HPDE6-E6E7 (cell line): ENCODE measurements around the gene CEBPZ.
A peak's percentile ranks its signal among the peaks of the same experiment; 100 is the strongest.
"Not testable (repeated sequence)": the region's sequence is repeated elsewhere in the genome, so short reads cannot be mapped to it uniquely, and the experiment has no call there.

ENCODE experiments used
- DNase-seq: peaks from one replicate; pipeline ENCODE4 v3.0.0; 2011; ENCODE audit warnings: missing footprints; ENCODE audit errors: extremely low spot score

Gene CEBPZ, protein sequence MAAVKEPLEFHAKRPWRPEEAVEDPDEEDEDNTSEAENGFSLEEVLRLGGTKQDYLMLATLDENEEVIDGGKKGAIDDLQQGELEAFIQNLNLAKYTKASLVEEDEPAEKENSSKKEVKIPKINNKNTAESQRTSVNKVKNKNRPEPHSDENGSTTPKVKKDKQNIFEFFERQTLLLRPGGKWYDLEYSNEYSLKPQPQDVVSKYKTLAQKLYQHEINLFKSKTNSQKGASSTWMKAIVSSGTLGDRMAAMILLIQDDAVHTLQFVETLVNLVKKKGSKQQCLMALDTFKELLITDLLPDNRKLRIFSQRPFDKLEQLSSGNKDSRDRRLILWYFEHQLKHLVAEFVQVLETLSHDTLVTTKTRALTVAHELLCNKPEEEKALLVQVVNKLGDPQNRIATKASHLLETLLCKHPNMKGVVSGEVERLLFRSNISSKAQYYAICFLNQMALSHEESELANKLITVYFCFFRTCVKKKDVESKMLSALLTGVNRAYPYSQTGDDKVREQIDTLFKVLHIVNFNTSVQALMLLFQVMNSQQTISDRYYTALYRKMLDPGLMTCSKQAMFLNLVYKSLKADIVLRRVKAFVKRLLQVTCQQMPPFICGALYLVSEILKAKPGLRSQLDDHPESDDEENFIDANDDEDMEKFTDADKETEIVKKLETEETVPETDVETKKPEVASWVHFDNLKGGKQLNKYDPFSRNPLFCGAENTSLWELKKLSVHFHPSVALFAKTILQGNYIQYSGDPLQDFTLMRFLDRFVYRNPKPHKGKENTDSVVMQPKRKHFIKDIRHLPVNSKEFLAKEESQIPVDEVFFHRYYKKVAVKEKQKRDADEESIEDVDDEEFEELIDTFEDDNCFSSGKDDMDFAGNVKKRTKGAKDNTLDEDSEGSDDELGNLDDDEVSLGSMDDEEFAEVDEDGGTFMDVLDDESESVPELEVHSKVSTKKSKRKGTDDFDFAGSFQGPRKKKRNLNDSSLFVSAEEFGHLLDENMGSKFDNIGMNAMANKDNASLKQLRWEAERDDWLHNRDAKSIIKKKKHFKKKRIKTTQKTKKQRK

DNA sequence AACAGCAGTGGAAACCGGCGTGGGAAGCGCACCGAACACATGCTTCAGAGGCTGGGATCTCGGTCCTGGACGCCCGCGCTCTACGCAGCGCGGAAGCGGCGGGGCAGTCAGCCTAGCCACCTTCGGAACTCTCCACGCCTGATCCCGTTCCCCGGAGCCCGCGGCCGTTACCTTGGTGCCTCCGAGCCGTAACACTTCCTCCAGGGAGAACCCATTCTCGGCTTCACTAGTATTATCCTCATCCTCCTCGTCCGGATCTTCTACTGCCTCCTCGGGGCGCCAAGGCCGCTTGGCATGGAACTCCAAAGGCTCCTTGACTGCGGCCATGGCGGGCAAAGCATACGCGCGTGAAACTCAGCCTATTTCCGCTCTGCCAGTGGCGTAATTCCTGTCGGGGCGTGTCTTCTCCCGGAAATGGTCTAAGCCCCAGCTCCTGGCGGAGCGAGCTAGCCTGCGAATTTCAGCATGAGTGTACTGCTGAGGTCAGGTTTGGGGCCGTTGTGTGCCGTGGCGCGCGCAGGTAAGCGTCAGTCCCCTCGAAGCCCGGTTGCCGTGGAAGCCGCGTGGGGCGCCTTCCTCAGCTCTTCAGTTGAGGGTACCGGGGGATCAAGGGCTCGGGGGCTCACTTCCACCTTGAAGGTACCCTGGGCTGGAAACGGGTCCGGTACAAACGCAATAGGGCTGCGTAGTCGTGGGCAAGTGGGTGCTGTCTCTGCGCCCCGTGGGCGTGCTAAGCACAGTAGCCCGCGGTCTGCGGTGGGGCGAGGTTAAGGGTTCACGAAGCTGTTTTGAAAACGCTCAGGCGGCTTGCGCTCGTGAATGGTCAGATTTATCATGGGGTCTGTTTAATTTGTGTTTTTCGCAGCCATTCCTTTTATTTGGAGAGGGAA is at the start of gene CEBPZ, which contains the start of gene NDUFAF7:
TSS of gene CEBPZ (minus strand) at position 356 of the 890 bp plus-strand sequence. CDS start at position 327, 29 bp downstream.
TSS of gene NDUFAF7 (plus strand) at position 418 of the 890 bp plus-strand sequence. CDS start at position 466, 48 bp downstream.
- DNase-seq = peak; percentile 97

DNA sequence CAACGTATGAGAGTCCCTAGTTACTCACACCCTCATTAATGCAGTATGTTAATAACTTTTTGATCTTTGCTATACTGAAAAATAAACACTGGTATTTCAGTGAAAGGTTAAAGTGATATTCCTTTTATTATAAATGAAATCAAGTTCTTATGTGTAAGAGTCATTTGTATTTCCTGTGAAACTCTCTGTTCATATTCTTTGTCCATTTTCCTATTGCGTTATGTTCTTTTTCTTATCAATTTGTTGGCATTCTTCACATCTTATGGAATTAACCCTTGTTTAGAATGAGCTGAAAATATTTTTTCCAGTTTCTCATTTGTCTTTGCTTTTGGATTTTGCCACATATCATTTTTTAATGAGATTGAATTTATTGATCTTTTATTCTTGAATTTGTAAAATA is 44.9 kb upstream of the CEBPZ start:
- DNase-seq = no peak

- DNase-seq = no peak
These were observed 43.1 kb upstream of the CEBPZ start for GRCh38 chr2:37274359-37274965.

DNA sequence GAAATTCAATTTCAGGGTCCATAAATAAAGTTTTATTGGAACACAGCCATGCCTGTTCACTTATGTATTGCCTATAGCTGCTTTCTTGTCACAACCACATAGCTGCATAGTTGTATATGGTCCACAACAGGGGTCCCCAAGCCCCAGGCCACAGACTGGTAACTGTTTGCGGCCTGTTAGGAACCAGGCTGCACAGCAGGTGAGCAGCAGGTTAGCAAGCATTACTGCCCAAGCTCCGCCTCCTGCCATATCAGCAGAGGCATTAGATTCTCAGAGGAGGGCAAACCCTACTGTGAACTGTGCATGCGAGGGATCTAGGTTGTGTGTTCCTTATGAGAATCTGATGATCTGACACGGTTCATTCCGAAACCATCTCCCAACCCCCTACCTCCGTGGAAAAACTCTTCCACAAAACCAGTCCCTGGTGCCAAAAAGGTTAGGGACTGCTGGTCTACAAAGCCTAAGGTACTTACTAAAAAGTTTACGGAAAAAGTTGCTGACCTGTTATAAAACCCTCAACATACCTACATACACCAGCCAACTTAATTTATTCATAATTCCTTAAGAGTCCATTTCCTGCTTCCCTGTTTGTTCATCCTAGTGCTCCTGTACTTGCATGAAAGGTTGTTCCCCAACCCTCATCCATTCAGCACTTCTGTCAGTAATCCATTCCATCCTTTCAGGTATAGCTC is 40.1 kb upstream of the CEBPZ start:
- no peak for DNase-seq

- no peak for DNase-seq
These were observed 36.7 kb upstream of the CEBPZ start for GRCh38 chr2:37268111-37268510.

GRCh38 chr2:37267685-37268084 is 36.3 kb upstream of the CEBPZ start:
- DNase-seq = no peak

GRCh38 chr2:37263839-37264238 is 32.4 kb upstream of the CEBPZ start:
- no peak for DNase-seq

- DNase-seq = no peak
These were observed 31.1 kb upstream of the CEBPZ start for GRCh38 chr2:37262522-37262921.

DNA sequence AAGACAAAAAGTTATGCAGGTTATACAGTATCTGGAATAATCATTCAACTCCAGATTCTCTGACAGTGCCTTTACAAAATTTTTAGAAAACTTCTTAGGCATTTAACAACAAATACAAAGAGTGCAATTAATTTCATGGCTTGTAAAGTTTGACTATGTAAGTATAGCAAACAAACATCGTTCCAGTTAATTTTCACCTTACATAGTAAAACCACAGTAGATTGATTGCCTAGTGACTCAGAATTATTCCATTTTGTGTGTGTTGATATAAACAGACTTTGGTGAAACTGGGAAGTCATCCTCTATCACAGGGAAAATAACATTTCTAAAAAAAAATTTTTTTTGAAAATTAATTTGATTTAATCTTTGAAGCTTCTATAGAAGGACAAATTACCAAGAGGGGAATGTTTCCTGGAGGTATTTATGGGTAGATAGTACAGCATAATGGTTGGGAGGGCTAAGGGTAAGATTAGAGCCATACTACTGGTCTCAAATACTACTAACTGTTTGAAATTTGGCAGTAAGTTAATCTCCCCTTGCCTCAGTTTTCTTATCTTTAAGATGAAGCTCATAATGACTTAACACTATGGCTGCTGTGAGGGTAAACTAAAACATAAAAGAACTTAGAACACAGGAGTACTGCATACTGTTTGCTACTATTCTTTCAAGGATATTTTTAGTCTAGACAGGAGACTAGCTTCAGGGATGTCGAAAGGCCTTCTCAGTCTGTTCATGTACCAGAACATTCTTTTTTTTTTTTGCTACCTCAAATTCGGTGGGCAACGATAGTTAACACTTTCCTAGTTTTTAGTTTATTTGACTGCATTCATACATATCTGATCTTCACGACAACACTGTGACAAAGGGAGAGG is 19.7 kb upstream of the CEBPZ start:
- DNase-seq = no peak

GRCh38 chr2:37246205-37246604 is 14.8 kb upstream of the CEBPZ start:
- DNase-seq = no peak

DNA sequence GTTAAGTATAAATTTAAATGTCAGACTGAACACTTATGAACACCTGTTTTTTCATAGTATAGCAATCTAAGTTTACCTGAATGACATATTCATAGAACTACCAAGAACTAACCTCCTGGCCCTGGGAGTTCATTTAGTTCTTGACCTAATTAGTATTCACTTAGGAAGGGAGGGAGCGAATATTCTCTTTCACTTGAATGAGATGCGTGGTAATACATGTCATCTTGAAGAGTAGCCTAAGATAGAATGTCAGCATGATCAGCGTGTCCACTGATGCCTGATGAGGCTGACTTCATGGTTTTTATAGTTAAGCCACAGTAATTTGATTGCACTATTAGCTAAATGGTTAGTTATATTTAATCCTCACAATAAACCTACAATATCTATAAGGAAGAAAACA is 13.4 kb upstream of the CEBPZ start:
- no peak for DNase-seq

DNA sequence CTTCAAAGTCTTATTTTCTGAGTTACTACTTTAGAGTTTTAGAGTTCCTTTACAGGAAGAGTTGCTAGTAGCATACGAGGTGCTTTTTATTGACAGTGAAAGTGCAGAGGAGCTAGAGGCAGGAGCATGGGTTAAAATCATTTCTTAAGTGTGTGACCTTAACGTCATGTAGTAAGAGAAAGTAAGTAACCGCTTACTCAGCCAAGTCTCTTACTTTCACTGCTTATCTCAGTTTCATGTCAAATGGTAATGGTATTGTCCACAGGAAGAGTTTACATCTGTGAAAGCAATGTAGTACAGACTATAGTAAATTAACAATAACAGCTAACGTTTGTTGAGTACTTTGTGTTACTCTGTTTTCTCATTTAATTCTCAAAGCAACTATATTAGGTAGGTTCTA is 12.6 kb upstream of the CEBPZ start:
- DNase-seq = no peak

GRCh38 chr2:37243435-37243834 is 12.0 kb upstream of the CEBPZ start:
- DNase-seq = no peak

DNA sequence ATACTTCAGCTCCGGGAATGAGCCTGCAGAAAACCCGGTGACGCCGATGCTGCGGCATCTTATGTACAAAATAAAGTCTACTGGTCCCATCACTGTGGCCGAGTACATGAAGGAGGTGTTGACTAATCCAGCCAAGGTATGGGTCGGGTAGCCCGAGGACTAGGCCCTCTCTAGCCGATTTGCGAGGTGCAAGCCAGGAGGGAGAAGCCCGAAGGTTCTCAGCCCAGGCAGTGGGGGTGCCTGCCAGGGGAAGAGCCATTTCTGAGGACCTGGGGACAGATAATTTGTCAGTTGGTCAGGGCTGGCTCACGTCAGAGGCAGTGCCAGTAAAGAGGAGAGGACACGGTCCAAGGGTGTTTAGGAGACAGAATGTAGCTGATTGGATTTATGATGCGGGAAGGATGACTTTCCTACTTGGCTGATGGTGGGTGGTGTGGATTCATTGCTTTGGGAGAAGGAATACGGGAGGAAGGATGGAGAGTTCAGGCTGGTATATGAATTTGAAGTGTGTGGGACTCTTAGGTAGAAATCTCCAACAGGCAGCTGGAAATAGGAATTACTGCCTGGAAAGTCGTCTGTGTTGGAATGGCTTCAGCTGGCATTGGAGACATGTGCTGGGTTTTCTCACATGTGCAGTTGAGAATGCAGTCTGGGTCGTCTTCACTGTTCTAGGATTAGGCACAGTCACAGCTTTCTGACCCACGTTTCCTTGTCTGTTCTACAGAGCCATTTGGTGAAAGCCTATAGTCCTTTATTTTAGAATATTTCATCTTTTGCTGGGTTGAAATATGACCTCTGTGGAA is 936 bp upstream of the CEBPZ start:
- DNase-seq = peak; percentile 31

GRCh38 chr2:37230581-37230980 is 815 bp downstream of the CEBPZ start:
- DNase-seq = no peak

DNA sequence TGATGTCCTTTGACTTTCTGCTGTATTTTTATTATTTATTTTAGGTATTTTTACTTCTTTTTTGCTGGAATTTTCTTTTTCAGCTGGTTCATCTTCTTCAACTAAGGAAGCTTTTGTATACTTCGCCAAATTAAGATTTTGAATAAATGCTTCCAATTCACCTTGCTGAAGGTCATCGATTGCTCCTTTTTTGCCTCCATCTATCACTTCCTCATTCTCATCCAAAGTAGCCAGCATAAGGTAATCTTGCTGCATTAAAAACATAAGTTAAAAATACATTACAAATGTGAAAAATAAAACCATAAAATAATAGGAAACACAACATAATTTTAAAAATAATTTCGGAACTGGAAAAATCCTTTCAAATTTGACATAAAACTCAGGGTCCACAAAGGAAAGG is 2.6 kb downstream of the CEBPZ start:
- no peak for DNase-seq

GRCh38 chr2:37226863-37227262 is 4.5 kb downstream of the CEBPZ start:
- no peak for DNase-seq

DNA sequence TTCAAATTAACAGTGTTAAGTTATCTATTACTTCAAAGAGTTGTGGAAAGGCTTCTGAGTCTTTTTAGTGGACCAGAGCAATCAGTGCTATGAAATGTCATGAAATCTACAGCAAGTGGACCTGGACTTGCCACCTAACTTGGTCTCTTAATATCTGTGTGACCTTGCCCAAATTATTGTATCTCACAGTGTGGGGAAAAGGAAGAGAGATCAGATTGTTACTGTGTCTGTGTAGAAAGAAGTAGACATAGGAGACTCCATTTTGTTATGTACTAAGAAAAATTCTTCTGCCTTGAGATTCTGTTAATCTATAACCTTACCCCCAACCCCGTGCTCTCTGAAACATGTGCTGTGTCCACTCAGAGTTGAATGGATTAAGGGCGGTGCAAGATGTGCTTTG is 6.3 kb downstream of the CEBPZ start:
- DNase-seq = not testable (repeated sequence)
